Tibial artery (tissue), 4 donors: ENCODE results near the gene ANKRD10.

Experiments
- DNase-seq, 2 donors: peaks; one replicate each; pipeline ENCODE4 v3.0.0-alpha.2; 2019
- H3K27ac ChIP-seq, 2 donors: fragments of 200-600 bp; sonication (generic) in 1 of 2; 1 replicate in 1 of 2; 2 replicates in 1 of 2; pipeline ENCODE4 v1.5.1; 2018 to 2019; ENCODE audit warnings: mild to moderate bottlenecking in 1 of 2
- H3K27me3 ChIP-seq, 2 donors: fragments of 200-600 bp; sonication (generic) in 1 of 2; one replicate each; pipeline versions ENCODE4 v1.5.1 to v1.6.0; 2016 to 2019
- H3K36me3 ChIP-seq, 3 donors: fragments of 200-600 bp; sonication (generic) in 2 of 3; one replicate each; pipeline ENCODE4 v1.5.1; 2016 to 2019; ENCODE audit warnings: mild to moderate bottlenecking in 2 of 3
- H3K4me1 ChIP-seq, 4 donors: fragments of 200-600 bp; sonication (generic) in 2 of 4; 1 replicate in 3 of 4; 2 replicates in 1 of 4; pipeline ENCODE4 v1.5.1; 2016 to 2019
- H3K4me3 ChIP-seq, 2 donors: fragments of 200-600 bp; sonication (generic) in 1 of 2; 1 replicate in 1 of 2; 2 replicates in 1 of 2; pipeline ENCODE4 v1.5.1; 2018 to 2019; ENCODE audit warnings: mild to moderate bottlenecking in 2 of 2
- H3K9me3 ChIP-seq, 3 donors: fragments of 200-600 bp; sonication (generic) in 1 of 3; one replicate each; pipeline ENCODE4 v1.5.1; 2016 to 2019
- CTCF ChIP-seq, 2 experiments: fragments of 200-600 bp in 1 of 2; fragments of 450-650 bp in 1 of 2; IDR thresholded peaks; one replicate each; pipeline ENCODE4 v1.5.1; 2017 to 2019; ENCODE audit warnings: antibody characterized with exemption in 2 of 2, mild to moderate bottlenecking in 1 of 2, moderate library complexity in 1 of 2
- intact Hi-C: fragments of 100-400 bp; cut with DNase I; formaldehyde crosslinking; loops from one replicate; pipeline ENCODE4 v1.15.0; 2023; ENCODE audit warnings: low total_unique reads

Gene ANKRD10

GRCh38 chr13:110850840-110851239 is 64.0 kb downstream of the ANKRD10 start:
- H3K27me3 ChIP-seq, result peaks cover 0 to 2% of the 10 kb centered on the region in 2 donors
- intact Hi-C loops, result no loop called here
- no peak for TF ChIP-seq CTCF (IDR thresholded peaks at IDR 0.05)
- H3K4me3 ChIP-seq, result no peak overlapping the region
- no peak for DNase-seq
- no peaks in the 10 kb centered on the region for H3K9me3 ChIP-seq
- H3K36me3 ChIP-seq, result no peaks in the 10 kb centered on the region
- H3K27ac ChIP-seq, result no peak overlapping the region
- H3K4me1 ChIP-seq, result no peaks in the 10 kb centered on the region

GRCh38 chr13:110850006-110850405 is 64.9 kb downstream of the ANKRD10 start:
- H3K4me1 ChIP-seq, result no peaks in the 10 kb centered on the region
- H3K27me3 ChIP-seq, result peaks cover 0 to 5% of the 10 kb centered on the region in 2 donors
- H3K9me3 ChIP-seq, result no peaks in the 10 kb centered on the region
- no peak for DNase-seq
- no peak overlapping the region for H3K27ac ChIP-seq
- intact Hi-C loops, result no loop called here
- TF ChIP-seq CTCF (IDR thresholded peaks at IDR 0.05), result no peak
- H3K36me3 ChIP-seq, result no peaks in the 10 kb centered on the region
- H3K4me3 ChIP-seq, result no peak overlapping the region

GRCh38 chr13:110845520-110845919 is 69.3 kb downstream of the ANKRD10 start:
- Histone ChIP-seq H3K27me3 (peaks cover 0 to 20% of the 10 kb centered on the region in 2 donors), H3K4me1 (no peaks in the 10 kb centered on the region), H3K36me3 (no peaks in the 10 kb centered on the region), H3K4me3 (no peak overlapping the region), H3K27ac (no peak overlapping the region), H3K9me3 (no peaks in the 10 kb centered on the region)
- no peak for TF ChIP-seq CTCF (IDR thresholded peaks at IDR 0.05)
- no peak for DNase-seq
- intact Hi-C loops, result no loop called here

DNA sequence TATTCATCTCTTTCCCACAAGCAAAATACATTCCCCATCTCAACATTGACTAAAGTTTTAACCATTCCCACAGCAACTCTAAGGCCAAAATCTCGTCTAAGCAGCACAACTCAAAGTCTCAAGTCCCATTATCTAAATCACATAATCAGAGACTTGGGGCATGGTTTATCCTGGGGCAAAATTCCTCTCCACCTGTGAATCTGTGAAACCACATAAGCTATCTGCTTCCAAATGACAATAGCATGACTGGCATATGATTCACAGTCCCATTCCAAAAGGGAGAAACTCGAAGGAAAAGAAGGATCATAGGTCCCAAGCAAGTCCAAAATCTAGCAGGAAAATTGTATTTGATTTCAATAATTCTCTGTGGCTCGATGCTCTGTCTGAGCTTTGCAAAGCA is 73.0 kb downstream of the ANKRD10 start:
- Histone ChIP-seq H3K27ac (no peak overlapping the region), H3K36me3 (no peaks in the 10 kb centered on the region), H3K4me1 (no peaks in the 10 kb centered on the region), H3K9me3 (no peaks in the 10 kb centered on the region), H3K27me3 (peaks cover 0 to 20% of the 10 kb centered on the region in 2 donors), H3K4me3 (no peak overlapping the region)
- no peak for DNase-seq
- intact Hi-C loops, result no loop called here
- TF ChIP-seq CTCF (IDR thresholded peaks at IDR 0.05), result no peak

DNA sequence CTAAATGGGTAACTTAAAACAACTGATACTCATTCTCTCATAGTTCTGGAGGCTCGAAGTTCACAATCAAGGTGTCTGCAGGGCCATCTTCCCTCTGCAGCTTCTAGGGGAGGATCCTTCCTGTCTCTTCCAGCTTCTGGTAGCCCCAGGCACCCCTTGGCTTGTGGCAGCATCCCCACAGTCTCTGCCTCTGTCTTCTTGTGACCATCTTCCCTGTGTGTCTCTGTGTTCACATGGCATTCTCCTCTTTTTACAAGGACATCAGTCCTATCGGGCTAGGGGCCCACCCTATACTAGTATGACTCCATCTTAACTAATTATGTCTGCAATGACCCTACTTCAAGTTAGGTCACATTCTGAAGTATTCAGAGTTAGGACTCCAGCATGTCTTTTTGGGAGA is 73.5 kb downstream of the ANKRD10 start:
- Histone ChIP-seq H3K27me3 (peaks cover 0 to 18% of the 10 kb centered on the region in 2 donors), H3K27ac (no peak overlapping the region), H3K4me3 (no peak overlapping the region), H3K4me1 (no peaks in the 10 kb centered on the region), H3K36me3 (no peaks in the 10 kb centered on the region), H3K9me3 (no peaks in the 10 kb centered on the region)
- no peak for TF ChIP-seq CTCF (IDR thresholded peaks at IDR 0.05)
- no peak for DNase-seq
- intact Hi-C loops, result no loop called here

GRCh38 chr13:110838867-110839538 is 75.9 kb downstream of the ANKRD10 start:
- H3K9me3 ChIP-seq, result no peaks in the 10 kb centered on the region
- H3K36me3 ChIP-seq, result no peaks in the 10 kb centered on the region
- no peaks in the 10 kb centered on the region for H3K4me1 ChIP-seq
- H3K27ac ChIP-seq, result no peak overlapping the region
- no peak overlapping the region for H3K4me3 ChIP-seq
- intact Hi-C loops, result no loop called here
- peaks cover 0 to 11% of the 10 kb centered on the region in 2 donors for H3K27me3 ChIP-seq
- TF ChIP-seq CTCF (IDR thresholded peaks at IDR 0.05), result no peak
- DNase-seq, result no peak
